SK-N-MC (cell line): Measurements from ENCODE around the gene PDZRN4.

ENCODE experiments used
- DNase-seq: peaks from one replicate; pipeline ENCODE4 v3.0.0-alpha.2; 2011; ENCODE audit warnings: low read depth, low spot score
- H3K27ac ChIP-seq: fragments of 200-600 bp; sonication (generic); 2 replicates; pipeline ENCODE4 v1.5.1; 2016; ENCODE audit warnings: mixed run types
- H3K36me3 ChIP-seq: fragments of 200-600 bp; sonication (generic); 2 replicates; pipeline ENCODE4 v1.6.1; 2017; ENCODE audit warnings: antibody characterized with exemption, low read length, mixed read lengths; ENCODE audit not compliant: insufficient read depth
- H3K4me3 ChIP-seq: fragments of 200-600 bp; sonication (generic); 2 replicates; pipeline ENCODE4 v1.5.1; 2016
- H3K9ac ChIP-seq: fragments of 200-600 bp; sonication (generic); 2 replicates; pipeline ENCODE4 v1.8.0; 2017; ENCODE audit warnings: mixed run types, mixed read lengths; ENCODE audit not compliant: insufficient read length
- H3K9me3 ChIP-seq: fragments of 200-600 bp; sonication (generic); 2 replicates; pipeline ENCODE4 v1.6.1; 2017; ENCODE audit warnings: low read depth, mild to moderate bottlenecking, antibody characterized with exemption, low read length, moderate library complexity, mixed read lengths
- EZH2 ChIP-seq: fragments of 200-600 bp; sonication (generic); IDR thresholded peaks from one replicate; pipeline ENCODE4 v1.6.1; 2017; ENCODE audit warnings: antibody characterized with exemption
- FOXP2 ChIP-seq: optimal IDR thresholded peaks from 2 replicates; pipeline ENCODE3; 2011; ENCODE audit warnings: mild to moderate bottlenecking, moderate library complexity; ENCODE audit not compliant: insufficient read depth; ENCODE audit errors: extremely low read length, control extremely low read depth
- POLR2AphosphoS5 ChIP-seq: IDR thresholded peaks from 2 replicates; pipeline ENCODE4 v1.6.1; 2012; ENCODE audit warnings: mild to moderate bottlenecking, low read depth, low read length, borderline replicate concordance

Gene PDZRN4

DNA sequence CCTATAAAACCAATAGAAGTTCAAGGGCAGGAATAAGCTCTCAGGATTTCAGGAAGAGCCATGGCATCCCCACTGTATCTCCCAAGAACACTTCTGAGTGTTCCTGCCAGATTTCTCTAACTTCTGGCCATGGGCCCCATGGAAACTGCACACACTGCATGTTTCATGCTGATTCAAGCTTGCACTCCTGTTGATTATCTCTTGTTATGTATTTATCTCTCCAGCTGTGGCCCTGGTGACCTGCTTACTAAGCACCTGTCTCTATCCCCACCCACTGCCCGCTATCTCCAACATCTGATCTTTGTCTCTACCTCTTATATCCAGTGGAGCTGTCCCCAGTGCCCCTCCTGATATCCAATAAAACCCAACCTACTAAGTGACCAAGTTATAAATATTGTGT lies 285.3 kb downstream of the PDZRN4 start:
- no peaks in the 10 kb centered on the region for H3K9me3 ChIP-seq
- no peaks in the 10 kb centered on the region for H3K36me3 ChIP-seq
- TF ChIP-seq FOXP2 = no peak
- no peak overlapping the region for H3K9ac ChIP-seq
- no peak overlapping the region for H3K4me3 ChIP-seq
- DNase-seq = no peak
- no peak overlapping the region for H3K27ac ChIP-seq

DNA sequence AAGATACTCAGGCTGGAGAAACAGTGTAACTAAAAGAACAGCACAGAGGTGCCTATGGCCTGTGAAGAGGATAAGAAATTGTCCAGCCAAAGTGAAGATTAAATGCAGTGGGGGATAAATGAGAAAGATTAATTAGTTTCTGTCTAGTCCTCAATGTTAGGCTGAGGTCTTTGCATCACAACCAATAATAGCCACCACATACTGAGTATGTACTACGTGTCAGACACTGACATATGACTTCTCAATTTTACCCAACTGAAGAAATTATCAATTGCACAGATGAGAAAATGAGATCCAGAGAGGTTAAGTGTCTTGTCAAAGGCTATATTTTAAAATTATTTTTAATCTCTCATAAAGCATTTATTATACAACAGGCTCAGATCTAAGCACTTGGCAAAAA lies 285.9 kb downstream of the PDZRN4 start:
- H3K9me3 ChIP-seq = no peaks in the 10 kb centered on the region
- no peak overlapping the region for H3K4me3 ChIP-seq
- TF ChIP-seq POLR2AphosphoS5 = no peak
- no peak overlapping the region for H3K9ac ChIP-seq
- H3K27ac ChIP-seq = no peak overlapping the region
- no peak for DNase-seq
- H3K36me3 ChIP-seq = no peaks in the 10 kb centered on the region

DNA sequence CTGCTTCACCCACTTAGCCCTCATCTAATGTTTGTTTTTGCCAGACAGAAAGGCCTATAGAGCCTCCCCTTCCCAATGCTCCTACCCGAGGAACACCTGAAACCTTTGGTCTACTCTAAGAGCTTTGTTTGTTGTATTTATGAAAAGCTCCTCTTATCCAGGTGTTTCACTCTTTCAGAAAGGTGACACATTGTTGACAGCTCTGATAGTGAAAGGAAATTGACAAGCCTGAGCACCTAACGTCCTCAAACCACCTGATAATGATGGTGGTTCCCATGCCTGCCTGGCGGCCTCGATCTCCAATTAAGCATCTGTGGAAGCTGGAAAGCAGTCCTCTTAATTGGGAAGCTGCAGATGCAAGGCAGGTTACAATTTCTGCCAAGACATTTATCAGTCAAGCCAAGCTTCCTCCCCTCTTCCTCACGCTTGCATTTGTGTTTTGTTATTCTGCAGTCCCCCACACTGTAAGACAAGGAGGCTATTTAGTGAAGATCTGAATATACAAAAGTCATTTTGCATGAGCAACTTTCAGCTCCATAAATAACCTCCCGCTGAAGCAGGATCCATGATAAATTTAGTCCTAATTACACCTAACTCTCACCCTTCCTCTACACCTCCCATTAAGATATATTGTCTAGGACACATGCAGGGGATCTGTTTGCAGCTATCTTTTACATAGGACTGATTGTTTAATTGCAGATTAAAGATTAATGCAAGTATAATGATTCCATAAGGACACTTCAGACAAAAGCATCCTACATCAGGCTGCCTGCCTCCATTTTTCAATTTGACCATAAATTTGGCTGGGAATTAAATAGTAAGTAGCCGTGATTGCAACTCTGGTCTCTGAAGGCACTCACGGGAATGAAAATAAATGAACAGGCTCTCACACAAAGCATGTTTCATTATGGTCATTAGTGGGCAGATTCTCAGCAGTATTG lies 288.6 kb downstream of the PDZRN4 start:
- DNase-seq = no peak
- Histone ChIP-seq H3K27ac (no peak overlapping the region), H3K9me3 (no peaks in the 10 kb centered on the region), H3K9ac (no peak overlapping the region), H3K4me3 (no peak overlapping the region), H3K36me3 (no peaks in the 10 kb centered on the region)
- TF ChIP-seq FOXP2 (no peak), POLR2AphosphoS5 (no peak), EZH2 (no peak)

DNA sequence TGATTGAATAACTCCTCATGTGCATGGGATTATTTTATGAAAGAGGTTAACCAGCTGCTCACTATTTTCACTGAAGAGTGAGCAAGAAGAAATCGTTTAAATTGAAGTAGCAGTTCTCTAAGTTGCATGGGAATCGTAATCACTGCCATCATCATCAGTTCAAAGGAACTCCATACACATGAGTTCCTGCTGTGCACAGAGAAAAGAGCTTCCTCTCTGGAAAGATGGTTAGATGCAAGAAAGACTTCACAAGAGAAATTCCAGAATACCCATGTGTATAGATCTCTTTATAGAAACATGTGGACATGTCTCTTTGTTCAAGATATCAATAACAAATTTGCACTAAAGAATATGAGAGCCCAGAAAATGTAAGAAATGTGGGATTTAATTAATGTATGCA lies 291.3 kb downstream of the PDZRN4 start:
- no peaks in the 10 kb centered on the region for H3K9me3 ChIP-seq
- DNase-seq = peak; percentile 72
- TF ChIP-seq POLR2AphosphoS5 (no peak), FOXP2 (no peak), EZH2 (no peak)
- peak overlapping the region; percentile 13 for H3K4me3 ChIP-seq
- H3K36me3 ChIP-seq = no peaks in the 10 kb centered on the region
- no peak overlapping the region for H3K9ac ChIP-seq
- peak overlapping the region; percentile 9; the same call in 1 of the 2 replicates for H3K27ac ChIP-seq

DNA sequence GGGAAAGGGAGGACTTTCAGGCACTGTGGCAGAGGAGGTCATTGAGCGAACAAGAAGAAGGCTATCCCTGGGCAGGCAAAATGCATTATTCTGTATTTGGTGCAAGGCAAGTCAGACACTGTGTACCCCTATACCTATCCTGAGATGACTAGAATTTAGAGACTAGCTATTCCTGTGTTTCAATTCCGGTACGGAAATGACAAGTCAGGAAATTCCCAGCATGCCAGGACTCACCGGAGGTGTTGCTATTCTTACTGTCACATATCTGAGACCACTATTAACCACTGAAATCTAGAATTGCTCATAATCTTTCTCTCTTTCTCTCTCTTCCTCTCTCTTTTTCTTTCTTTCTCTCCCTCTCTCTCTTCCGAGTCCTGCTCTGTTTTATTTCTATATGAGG lies 297.1 kb downstream of the PDZRN4 start:
- no peaks in the 10 kb centered on the region for H3K36me3 ChIP-seq
- TF ChIP-seq POLR2AphosphoS5 (no peak), EZH2 (no peak), FOXP2 (no peak)
- no peak for DNase-seq
- no peaks in the 10 kb centered on the region for H3K9me3 ChIP-seq
- no peak overlapping the region for H3K9ac ChIP-seq
- H3K27ac ChIP-seq = no peak overlapping the region
- no peak overlapping the region for H3K4me3 ChIP-seq

DNA sequence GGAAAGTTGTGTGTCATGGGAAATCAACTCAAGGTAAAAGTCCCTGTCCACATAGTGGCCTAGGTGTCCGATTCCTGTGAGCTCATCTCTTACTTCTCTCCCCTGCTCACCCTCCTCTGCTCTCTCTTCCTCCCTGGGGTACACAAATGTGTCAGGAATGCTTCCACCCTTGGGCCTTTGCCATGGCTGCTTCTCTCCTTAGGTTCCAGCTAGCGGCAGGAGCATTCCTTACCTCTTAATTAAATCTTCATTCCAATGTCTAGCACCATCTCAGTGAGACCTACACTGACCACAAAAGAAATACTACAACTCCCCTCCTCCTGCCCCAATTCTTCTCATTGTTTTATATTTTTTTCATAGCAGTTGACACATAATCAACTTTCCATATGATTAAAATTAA lies 298.6 kb downstream of the PDZRN4 start:
- no peak for DNase-seq
- no peaks in the 10 kb centered on the region for H3K9me3 ChIP-seq
- H3K9ac ChIP-seq = no peak overlapping the region
- H3K4me3 ChIP-seq = no peak overlapping the region
- no peak for TF ChIP-seq FOXP2
- no peak for TF ChIP-seq EZH2
- no peak for TF ChIP-seq POLR2AphosphoS5
- H3K36me3 ChIP-seq = no peaks in the 10 kb centered on the region
- H3K27ac ChIP-seq = no peak overlapping the region

DNA sequence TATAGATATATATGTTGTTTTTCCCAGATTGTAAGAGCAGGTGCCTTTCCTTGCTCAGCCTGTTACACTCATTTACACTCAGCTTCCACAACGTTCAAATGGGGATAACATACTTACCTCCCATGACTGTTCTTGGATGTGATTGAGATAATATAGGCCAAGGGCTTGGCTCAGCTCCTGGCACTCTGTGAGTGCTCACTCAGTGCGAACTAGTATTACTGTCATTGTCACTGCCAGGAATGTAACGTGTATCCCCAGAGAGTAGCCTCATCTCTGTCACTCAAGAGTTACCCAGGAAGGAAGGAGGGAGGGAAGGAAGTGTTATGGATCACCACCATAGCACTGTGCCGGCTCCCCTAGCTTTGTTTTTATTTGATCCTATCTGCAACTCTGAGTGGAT lies 307.9 kb downstream of the PDZRN4 start:
- TF ChIP-seq EZH2 = no peak
- TF ChIP-seq POLR2AphosphoS5 = no peak
- TF ChIP-seq FOXP2 = no peak
- Histone ChIP-seq H3K9me3 (no peaks in the 10 kb centered on the region), H3K9ac (no peak overlapping the region), H3K4me3 (no peak overlapping the region), H3K36me3 (no peaks in the 10 kb centered on the region), H3K27ac (no peak overlapping the region)
- DNase-seq = no peak

DNA sequence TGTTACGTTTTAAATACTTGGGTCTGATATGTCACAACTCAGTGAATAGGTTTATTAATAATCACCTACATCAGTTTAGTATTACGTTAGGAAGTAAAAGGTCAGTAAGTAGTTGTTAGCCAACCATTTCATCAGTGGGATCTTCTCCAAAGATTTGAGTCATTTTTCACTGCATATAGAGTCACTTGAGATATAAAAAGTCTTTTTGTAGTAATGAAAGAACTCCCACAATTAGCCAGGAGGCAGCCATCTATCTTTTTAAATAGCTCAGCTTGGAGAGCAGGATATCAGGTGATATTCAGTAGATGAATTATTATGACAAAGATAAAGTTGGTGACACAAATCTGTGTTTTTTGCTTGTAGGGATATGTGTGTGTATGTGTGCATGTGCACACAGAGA lies 309.3 kb downstream of the PDZRN4 start:
- Histone ChIP-seq H3K9ac (no peak overlapping the region), H3K4me3 (no peak overlapping the region), H3K27ac (no peak overlapping the region), H3K36me3 (no peaks in the 10 kb centered on the region), H3K9me3 (no peaks in the 10 kb centered on the region)
- no peak for DNase-seq
- no peak for TF ChIP-seq POLR2AphosphoS5
- no peak for TF ChIP-seq FOXP2
- TF ChIP-seq EZH2 = no peak

DNA sequence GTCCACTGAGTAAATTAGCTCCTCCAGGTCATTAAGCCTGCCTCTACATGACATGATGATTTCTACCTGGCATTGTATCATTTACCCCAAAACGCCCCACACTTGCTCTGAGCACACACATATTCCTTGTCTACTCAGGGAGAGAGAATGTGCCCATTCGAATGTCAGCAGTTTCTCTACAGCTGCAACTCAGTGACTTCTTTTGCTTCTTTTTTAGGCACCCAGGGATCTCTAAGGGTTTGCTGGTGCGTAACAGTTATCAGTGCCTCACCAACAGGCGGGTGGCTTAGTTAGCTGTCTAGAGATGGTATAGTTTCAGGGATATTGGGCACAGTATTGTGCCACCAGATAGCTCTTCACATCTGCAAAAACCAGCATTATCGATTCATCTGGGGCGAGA lies 316.9 kb downstream of the PDZRN4 start:
- no peaks in the 10 kb centered on the region for H3K9me3 ChIP-seq
- no peak overlapping the region for H3K27ac ChIP-seq
- no peak for DNase-seq
- no peak overlapping the region for H3K4me3 ChIP-seq
- no peaks in the 10 kb centered on the region for H3K36me3 ChIP-seq
- no peak overlapping the region for H3K9ac ChIP-seq
- TF ChIP-seq FOXP2 (no peak), EZH2 (no peak), POLR2AphosphoS5 (no peak)
